GM18502 (cell line): ENCODE measurements around the gene IRS2.

ENCODE experiments used
- ATAC-seq: cut with Tn5 transposase; IDR thresholded peaks from one replicate; pipeline ENCODE4 v1.9.1; 2021; ENCODE audit warnings: mild to moderate bottlenecking; ENCODE audit not compliant: unreplicated experiment, poor library complexity

The IRS2 gene

GRCh38 chr13:109804654-109805053 lies 18.3 kb upstream of the IRS2 start:
- ATAC-seq, result no peak

- no peak for ATAC-seq
Measured at GRCh38 chr13:109803825-109804224, 17.4 kb upstream of the IRS2 start.

- no peak for ATAC-seq
Measured at GRCh38 chr13:109802936-109803335, 16.6 kb upstream of the IRS2 start.

GRCh38 chr13:109795011-109795410 lies 8.6 kb upstream of the IRS2 start:
- ATAC-seq, result no peak

- no peak for ATAC-seq
Measured at GRCh38 chr13:109794095-109794494, 7.7 kb upstream of the IRS2 start.

- ATAC-seq, result no peak
Measured at GRCh38 chr13:109792416-109793059, 6.2 kb upstream of the IRS2 start.

- no peak for ATAC-seq
Measured at GRCh38 chr13:109790942-109791605, 4.7 kb upstream of the IRS2 start.

GRCh38 chr13:109790086-109790485 lies 3.7 kb upstream of the IRS2 start:
- no peak for ATAC-seq

- no peak for ATAC-seq
Measured at GRCh38 chr13:109789262-109789661, 2.9 kb upstream of the IRS2 start.

GRCh38 chr13:109788372-109789111 lies 2.2 kb upstream of the IRS2 start:
- ATAC-seq, result no peak

GRCh38 chr13:109787135-109787954 lies 962 bp upstream of the IRS2 start:
- ATAC-seq, result peak; percentile 18

- peak; percentile 19 for ATAC-seq
Measured at GRCh38 chr13:109785892-109786450, 412 bp downstream of the IRS2 start.

GRCh38 chr13:109785141-109785891 lies 1.1 kb downstream of the IRS2 start:
- ATAC-seq, result no peak

- ATAC-seq, result no peak
Measured at GRCh38 chr13:109784590-109785140, 1.7 kb downstream of the IRS2 start.

- no peak for ATAC-seq
Measured at GRCh38 chr13:109783815-109784589, 2.4 kb downstream of the IRS2 start.

GRCh38 chr13:109783447-109783814 lies 3.0 kb downstream of the IRS2 start:
- no peak for ATAC-seq

- ATAC-seq, result no peak
Measured at GRCh38 chr13:109782823-109783431, 3.5 kb downstream of the IRS2 start.
